PC-3 (cell line): Measurements from ENCODE around the gene AFF2.

ENCODE experiments used
- CTCF ChIP-seq: fragments of 300-600 bp; sonication (generic); conservative IDR thresholded peaks from 2 replicates; pipeline ENCODE4 v1.5.1; 2017; ENCODE audit warnings: antibody characterized with exemption, low read depth, mild to moderate bottlenecking, low read length
- EZH2 ChIP-seq: fragments of 300-600 bp; sonication (generic); IDR thresholded peaks from one replicate; pipeline ENCODE4 v1.6.1; 2017; ENCODE audit warnings: antibody characterized with exemption, mild to moderate bottlenecking, low read length; ENCODE audit not compliant: unreplicated experiment

- TF ChIP-seq CTCF (no peak), EZH2 (no peak)
These were observed 81.9 kb downstream of the AFF2 start for GRCh38 chrX:148582353-148582752.
